TTC549 (cell line): ENCODE measurements around the gene NCBP2L.
"Not testable (repeated sequence)": the region's sequence is repeated elsewhere in the genome, so short reads cannot be mapped to it uniquely, and the experiment has no call there.

Source experiments
- FAIRE-seq: peaks from 2 replicates; lab custom pipeline; 2012; peaks lifted over from hg19 to GRCh38; lab: Jason Lieb, UNC

Gene NCBP2L

DNA sequence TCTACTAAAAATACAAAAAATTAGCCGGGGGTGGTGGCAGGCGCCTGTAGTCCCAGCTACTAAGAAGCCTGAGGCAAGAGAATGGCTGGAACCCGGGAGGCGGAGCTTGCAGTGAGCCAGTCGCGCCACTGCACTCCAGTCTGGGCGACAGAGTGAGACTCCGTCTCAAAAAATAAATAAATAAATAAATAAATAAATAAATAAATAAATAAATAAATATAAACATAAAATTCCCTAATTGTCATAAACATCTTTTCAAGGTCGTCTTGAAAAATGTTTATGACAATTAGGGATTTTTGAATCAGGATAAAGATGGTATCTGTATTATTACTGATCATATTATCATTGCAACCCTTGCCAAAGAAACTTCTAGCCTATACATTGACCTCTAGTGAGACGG is 32.5 kb downstream of the NCBP2L start:
- not testable (repeated sequence) for FAIRE-seq

DNA sequence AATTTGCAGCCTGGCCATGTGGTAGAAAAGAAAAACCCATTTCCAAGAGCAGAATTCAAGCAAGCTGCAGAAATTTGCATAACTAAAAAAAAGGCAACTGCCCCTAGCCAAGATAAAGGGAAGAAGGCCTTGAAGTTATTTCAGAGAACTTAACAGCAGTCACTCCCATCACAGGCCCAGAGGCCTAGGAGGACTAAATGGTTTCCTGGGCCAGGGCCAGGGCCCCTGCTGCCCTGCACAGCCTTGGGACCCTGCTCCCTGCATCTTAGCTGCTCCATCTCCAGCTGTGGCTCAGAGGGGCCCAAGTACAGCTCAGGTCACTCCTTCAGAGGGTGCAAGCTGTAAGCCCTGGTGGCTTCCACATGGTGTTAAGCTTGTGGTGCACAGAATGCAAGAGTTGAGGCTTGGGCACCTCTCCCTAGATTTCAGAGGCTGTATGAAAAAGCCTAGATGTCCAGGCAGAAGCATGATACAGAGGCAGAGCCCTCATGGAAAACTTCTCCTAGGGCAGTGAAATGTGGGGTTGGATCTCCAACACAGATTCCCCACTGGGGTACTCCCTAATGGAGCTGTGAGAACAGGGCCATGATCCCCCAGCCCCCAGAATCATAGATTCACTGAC is 41.5 kb downstream of the NCBP2L start:
- no peak for FAIRE-seq

DNA sequence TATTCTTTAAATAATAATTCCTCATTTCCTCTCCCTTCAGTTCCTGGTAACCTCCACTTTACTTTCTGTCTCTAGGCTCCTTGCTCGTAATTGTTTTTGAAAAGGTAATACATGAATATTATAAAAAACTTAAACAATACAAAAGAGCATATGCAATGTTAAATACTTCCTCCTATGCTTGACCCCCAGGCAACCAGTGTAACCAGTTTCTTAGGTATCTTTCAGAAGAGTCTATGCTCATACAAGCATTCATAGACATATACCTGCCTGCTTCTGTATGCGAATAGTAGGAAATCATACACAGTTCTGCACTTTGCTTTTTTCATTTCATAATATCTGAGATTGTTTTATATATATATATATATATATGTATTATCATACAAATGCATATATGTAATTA is 45.5 kb downstream of the NCBP2L start:
- FAIRE-seq: no peak

DNA sequence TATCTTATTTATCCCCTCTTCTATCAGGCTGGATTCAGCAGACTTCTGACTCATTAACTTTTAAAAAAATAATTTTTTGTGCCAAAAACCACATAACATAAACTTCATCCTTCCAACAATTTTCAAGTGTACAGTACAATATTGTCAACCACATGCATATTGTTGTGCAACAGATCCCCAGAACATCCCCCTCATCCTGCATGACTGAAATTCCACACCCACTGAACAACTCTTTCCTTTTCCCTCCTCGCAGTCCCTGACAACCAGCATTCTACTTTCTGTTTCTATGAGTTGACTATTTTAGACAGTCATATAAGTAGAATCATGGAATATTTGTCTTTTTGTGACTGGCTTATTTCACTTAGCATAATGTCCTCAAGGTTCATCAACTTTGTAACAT is 45.9 kb downstream of the NCBP2L start:
- no peak for FAIRE-seq

DNA sequence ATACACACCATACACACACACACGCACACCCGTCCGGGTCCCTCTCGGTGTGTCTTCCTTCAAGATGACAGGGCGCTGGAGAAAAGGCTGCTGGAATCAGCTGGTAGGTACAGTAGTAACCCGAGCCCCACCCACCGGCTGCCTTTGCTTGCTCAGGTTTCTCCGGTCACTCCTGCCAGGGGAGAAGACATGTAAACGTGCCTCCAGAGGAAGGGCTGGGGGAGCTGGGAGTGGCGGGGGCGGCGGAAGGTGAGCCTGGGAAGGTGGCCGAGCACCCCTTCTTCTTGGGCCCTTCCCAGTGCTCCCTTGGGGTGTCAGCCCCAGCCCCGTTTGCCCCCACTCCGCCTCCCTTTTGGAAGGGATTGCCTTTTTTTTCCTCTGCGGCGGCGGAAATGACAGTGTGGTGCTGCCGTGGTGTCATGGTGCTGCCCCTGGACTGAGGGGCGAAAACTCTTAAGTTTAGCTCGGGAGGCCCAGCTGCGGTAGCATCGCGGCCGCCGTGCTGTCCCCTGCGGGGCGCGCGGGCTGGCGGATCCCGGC is 48.2 kb downstream of the NCBP2L start, which contains the start of gene MID2:
Gene MID2, plus strand, starts transcription at position 169 of the 540 bp plus-strand sequence. CDS start 561 bp downstream, outside the sequence.
- FAIRE-seq: no peak

DNA sequence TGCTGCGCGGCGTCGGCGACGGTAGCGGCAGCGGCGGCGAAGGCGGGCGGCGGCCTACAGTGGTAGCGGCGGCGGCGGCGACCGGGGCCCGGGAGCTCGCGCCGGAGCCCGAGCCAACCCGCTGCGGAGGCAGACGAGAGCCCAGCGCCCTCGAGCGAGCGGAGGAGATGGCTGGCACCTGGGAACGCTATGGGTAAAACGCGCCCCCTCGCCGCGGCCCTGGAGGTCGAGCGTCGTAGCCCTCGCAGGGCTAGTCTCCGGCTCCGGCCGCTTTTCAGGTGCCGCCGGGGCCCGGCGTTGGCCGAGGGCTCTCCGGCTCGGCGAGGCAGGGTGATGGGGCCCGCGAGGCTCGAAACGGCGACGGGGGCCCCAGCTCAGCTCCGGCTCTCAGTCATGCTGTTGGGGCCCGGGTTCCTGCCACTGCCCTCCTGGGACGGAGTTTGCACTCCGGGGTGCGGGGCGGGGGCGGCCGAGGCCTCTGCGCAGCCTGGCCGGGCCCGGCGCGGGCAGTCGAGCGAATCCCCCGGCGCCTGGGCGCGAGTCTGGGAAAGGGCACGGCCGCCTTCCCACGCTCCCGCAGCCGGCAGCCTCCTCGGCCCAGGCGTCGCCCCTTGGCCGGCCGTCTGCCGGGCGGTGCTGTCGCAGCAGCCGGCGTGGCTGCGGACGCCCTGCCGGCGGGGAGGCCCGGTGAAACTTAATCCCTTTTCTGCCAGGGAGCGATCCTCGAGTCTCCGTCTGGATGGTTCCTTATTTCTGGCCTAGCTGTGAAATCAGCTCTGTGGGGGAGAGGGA is 48.9 kb downstream of the NCBP2L start:
- FAIRE-seq: no peak

DNA sequence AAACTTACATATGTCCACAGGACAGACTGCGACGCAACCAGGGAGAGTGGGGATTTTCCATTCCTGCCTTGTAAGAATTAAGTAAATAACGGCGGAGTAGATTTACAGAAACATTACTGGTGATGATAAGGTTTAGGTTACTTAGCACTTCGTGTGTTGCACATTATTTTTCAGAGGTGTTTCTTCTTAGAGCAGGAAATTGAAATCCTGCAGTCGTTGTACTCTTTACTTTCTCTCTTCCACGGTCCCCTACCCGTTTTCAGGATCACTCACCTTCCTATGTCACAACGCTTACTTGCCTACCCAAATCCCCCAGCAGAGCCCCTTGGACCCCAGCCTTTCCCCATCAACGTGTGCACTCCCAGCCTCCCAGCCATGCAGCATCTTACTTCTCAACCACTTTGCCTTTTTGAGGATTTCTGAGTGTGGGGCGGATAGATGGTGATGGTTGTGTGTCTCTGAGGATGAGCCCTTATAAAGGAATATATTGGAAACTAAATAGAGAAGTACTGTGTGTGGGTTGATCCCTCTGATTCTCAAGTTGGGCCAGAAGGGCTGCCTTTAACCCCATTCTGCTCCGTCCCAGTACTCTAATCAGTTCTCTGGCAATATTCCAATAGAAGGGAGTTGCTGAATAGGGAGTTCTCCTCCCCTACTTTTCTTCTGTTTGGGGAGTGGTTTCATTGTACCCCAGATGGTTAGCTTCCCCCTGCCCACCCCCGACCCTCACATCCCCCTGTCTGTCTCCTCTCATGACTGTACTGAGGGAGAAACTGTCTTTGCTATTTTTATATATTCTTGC is 49.7 kb downstream of the NCBP2L start:
- FAIRE-seq: no peak

DNA sequence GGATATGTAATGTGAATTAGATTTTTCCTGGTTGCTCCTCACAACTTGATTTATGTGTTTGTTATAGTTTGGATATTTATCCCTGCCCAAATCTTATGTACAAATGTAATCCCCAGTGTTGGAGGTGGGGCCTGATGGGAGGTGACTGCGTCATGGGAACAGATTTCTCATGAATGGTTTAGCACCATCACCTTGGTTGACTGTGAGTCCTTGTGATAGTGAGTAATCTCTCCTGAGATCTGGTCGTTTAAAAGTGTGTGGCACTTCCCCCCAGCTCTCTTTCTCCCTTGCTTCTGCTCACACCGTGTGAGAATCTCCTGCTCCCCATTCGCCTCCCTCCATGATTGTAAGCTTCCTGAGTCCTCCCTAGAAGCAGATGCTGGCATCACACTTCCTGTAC is 50.3 kb downstream of the NCBP2L start:
- FAIRE-seq: no peak

DNA sequence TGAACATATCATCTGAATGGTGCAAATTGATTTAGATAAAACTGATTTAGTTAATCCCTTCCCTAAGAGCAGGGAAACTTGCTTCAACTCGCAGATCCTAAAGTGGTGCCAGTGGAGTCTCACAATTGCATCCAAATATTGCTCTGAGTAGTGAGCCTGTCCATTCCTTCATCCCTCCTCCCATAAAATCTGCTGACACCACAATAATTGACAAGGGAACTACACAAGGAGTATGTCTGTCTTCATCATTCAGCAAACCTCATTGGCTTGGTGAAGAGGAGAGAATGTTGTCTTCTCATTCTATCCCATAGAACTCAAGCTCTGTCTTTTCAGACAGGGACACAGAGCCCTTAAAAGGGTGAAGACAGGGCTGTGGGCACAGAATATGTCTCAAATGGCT is 52.3 kb downstream of the NCBP2L start:
- FAIRE-seq: no peak

DNA sequence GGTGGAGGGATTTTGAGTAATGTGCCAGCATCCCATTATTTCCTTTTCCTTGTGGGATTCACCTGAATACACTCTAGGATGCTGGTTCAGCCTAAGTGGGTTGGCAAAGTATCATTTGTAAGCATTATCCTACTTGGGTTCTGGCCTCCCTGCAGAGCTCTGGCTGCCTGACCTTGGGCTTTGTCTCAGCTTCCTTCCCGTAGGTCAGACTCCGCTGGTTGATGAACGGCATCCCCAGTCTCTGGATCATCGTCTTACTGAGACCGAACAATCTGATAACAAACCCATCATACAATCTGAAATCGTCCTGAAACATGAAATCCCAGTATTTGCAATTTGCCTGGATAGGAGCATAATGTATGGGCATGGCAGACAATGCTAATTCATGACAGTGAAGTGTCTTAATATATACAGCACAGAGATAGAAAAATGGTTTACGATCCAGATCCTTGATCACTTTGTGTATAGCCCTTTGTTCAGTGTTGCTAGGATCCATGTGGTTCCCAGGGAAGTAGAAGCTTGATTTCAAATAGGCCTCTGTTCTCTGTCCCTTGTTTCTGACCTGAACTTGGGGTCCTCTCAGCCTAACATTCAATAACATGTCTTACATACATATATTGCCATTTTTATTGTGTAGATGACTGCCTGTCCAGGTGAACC is 53.7 kb downstream of the NCBP2L start:
- FAIRE-seq: no peak

DNA sequence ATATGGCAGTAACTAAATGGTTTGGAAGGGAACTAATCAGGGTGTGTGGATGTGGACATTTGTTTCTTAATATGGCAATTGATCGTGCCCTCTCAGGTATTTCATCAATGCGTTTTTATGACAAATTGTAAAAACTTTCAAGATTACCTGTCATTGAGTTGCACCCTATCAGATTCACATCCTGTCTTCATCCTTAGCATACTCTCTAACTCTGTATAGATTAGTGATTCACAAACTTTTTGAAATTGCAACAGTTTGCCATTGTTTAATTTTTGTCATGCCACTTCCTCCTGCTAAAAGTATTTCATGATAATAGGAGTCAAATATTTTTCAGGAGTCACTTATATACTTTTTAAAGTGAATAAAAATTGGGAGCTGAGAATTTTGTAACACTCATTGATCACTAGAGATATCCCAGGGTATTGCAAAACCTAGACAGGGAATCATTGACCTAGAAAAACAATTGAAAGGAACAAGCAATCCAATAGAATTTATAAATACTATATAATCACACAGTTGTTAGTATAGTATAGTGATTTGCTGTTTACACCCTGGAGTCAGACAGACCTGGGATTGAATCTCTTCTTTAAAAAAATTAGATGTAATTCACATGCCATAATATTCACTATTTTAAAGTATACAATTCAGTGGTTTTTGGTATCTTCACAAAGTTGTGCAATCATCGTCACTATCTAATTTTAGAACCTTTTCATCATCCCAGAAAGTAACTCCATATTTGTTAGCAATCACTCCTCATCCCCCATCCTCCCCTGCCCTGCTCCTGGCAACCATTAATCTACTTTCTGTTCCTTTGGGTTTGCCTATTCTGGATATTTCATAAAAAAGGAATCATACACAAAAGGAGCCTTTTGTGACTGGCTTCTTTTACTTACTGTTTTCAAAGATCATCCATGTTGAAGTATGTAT is 57.0 kb downstream of the NCBP2L start:
- no peak for FAIRE-seq

DNA sequence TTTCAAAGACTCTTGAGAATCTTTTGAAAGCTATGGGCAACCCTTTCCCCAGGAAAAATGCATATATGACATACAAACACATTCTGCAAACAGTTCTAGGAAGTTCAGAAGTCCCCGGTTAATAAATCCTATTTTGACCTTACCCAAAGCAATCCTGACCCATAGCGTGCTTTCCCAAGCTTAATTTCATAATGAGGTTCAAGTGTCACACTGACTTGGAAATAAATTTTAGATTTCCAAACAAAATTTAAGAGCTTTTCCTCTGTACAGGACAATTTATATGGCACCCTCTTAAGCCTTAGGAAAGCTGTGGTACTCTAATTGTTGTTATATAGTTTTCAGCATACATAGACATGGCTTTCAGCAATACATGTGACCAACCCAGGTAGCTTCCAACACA is 59.4 kb downstream of the NCBP2L start:
- FAIRE-seq: no peak

DNA sequence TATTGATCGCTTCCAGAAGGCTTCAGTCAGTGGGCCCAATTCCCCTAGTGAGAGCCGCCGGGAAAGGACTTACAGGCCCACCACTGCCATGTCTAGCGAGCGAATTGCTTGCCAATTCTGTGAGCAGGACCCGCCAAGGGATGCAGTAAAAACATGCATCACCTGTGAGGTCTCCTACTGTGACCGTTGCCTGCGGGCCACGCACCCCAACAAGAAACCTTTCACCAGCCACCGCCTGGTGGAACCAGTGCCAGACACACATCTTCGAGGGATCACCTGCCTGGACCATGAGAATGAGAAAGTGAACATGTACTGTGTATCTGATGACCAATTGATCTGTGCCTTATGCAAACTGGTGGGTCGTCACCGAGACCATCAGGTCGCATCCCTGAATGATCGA is 63.4 kb downstream of the NCBP2L start:
- FAIRE-seq: no peak

DNA sequence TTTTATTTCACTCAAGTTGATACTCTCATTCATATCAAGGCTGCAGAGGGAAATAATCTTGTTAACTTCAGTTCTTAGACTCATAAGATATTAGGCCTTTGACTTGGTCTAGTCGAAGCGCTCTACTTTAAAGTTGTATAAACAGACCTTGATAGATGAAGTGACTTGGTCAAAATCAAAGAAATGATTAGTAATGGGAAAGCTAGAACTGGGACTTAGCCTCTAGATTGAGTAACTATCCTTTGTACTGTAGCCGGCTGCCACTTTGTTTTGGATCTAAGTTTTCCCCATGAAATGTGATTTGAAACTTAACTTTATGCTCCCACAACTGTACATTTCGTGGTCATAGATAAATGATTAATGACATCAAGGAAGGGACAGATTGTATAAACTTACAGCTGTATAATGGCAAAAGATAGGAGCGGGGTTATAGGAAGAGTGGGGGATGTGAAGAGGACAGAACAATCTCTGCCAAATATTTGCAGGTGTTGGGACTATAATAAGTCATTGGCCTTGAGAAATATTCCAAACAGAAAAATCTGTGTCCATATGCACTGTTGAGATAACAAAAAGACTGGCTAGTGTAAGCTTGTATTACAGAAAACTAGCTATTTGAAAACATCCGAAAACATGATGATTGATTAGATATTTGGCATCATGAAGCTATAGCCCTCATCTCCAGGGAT is 65.3 kb downstream of the NCBP2L start:
- FAIRE-seq: no peak
